SK-MEL-5 (cell line): ENCODE measurements around the gene FAM222B. TPM values are rescaled to one million over a fixed set of nuclear protein-coding genes. Genes with fewer than 3 reads are reported as not detected.
"Not testable (repeated sequence)": the region's sequence is repeated elsewhere in the genome, so short reads cannot be mapped to it uniquely, and the experiment has no call there.

Experiments
- DNase-seq: peaks from one replicate; pipeline ENCODE4 v3.0.0-alpha.2; 2016; ENCODE audit warnings: low read depth, low spot score
- in situ Hi-C: cut with HindIII; loops from 2 replicates; pipeline ENCODE4 v1.10.0; 2016; ENCODE audit warnings: low sequenced_read_pairs, high pct_unique_total_duplicates, low pct_unique_long_range_greater_than_20kb
- total RNA-seq: library from RNA; depleted of rRNA; stranded (reverse); fragments of >200 nt; shearing (Covaris generic); gene quantifications from 2 replicates; pipeline ENCODE4 v1.2.3, GENCODE V29; 2014

Gene FAM222B
- total RNA-seq, 1 experiment from 2014 or later = 11.3 TPM

- in situ Hi-C loops = no loop called here
- peak; percentile 91 for DNase-seq
Observed at GRCh38 chr17:28726627-28727491, 115.7 kb downstream of the FAM222B start.

GRCh38 chr17:28726226-28726626 lies 116.4 kb downstream of the FAM222B start, which contains the start of gene TLCD1:
Gene TLCD1, minus strand, starts transcription at chr17:28726233. Its CDS starts 136 bp downstream, at chr17:28726097.
- peak; percentile 69 for DNase-seq
- in situ Hi-C loops = no loop called here

GRCh38 chr17:28725660-28726225 lies 116.8 kb downstream of the FAM222B start:
- in situ Hi-C loops = no loop called here
- peak; percentile 57 for DNase-seq

- in situ Hi-C loops = no loop called here
- DNase-seq = peak; percentile 67
Observed at GRCh38 chr17:28725166-28725659, 117.4 kb downstream of the FAM222B start.

GRCh38 chr17:28724500-28725165 lies 118.0 kb downstream of the FAM222B start:
- in situ Hi-C loops = no loop called here
- DNase-seq = peak; percentile 20

- in situ Hi-C loops, DNase-seq: not testable (repeated sequence)
Observed at GRCh38 chr17:28723836-28724499, 118.6 kb downstream of the FAM222B start.

- in situ Hi-C loops = no loop called here
- DNase-seq = no peak
Observed at GRCh38 chr17:28723159-28723835, 119.3 kb downstream of the FAM222B start.

- in situ Hi-C loops = no loop called here
- DNase-seq = no peak
Observed at GRCh38 chr17:28722417-28723158, 120.0 kb downstream of the FAM222B start.

- in situ Hi-C loops, DNase-seq: not testable (repeated sequence)
Observed at GRCh38 chr17:28720997-28721329, 121.6 kb downstream of the FAM222B start.

- in situ Hi-C loops = no loop called here
- no peak for DNase-seq
Observed at GRCh38 chr17:28720247-28720996, 122.2 kb downstream of the FAM222B start.

- DNase-seq = no peak
- in situ Hi-C loops = no loop called here
Observed at GRCh38 chr17:28719021-28719433, 123.6 kb downstream of the FAM222B start.

GRCh38 chr17:28718333-28719020 lies 124.1 kb downstream of the FAM222B start:
- in situ Hi-C loops = no loop called here
- DNase-seq = no peak

GRCh38 chr17:28717578-28718332 lies 124.8 kb downstream of the FAM222B start, which contains the start of gene RAB34:
Gene RAB34, minus strand, starts transcription at chr17:28717868. Its CDS starts 602 bp downstream, at chr17:28717266.
- in situ Hi-C loops = no loop called here
- DNase-seq = peak; percentile 74

- DNase-seq = no peak
- in situ Hi-C loops = no loop called here
Observed at GRCh38 chr17:28716740-28717577, 125.6 kb downstream of the FAM222B start.
